ENCODE results near the gene SPON1.

- TF ChIP-seq REST (IDR thresholded peaks at IDR 0.05) (no peak), CTCF (IDR thresholded peaks at IDR 0.05; ENCODE audit: low read depth, low read length, missing input control) (no peak), RAD21 (IDR thresholded peaks at IDR 0.05) (no peak), SP1 (IDR thresholded peaks at IDR 0.05) (no peak), TAF1 (conservative IDR thresholded peaks at IDR 0.05) (no peak), NR2F2 (IDR thresholded peaks at IDR 0.05) (no peak), JUND (IDR thresholded peaks at IDR 0.05) (no peak), MAX (IDR thresholded peaks at IDR 0.05) (no peak), ZBTB33 (IDR thresholded peaks at IDR 0.05) (no peak), ATF3 (IDR thresholded peaks at IDR 0.05) (no peak), GABPA (IDR thresholded peaks at IDR 0.05 in 1 of 2, conservative IDR thresholded peaks at IDR 0.05 in 1 of 2) (no peak)
Measured at GRCh38 chr11:14022821-14023220, 60.3 kb downstream of the SPON1 start.
